HG03066 (cell line): Measurements from ENCODE around the gene TBC1D7.
"Not testable (repeated sequence)": the region's sequence is repeated elsewhere in the genome, so short reads cannot be mapped to it uniquely, and the experiment has no call there.

Experiments used
- ATAC-seq: cut with Tn5 transposase; IDR thresholded peaks from one replicate; pipeline ENCODE4 v1.9.1; 2021; ENCODE audit warnings: low read depth; ENCODE audit not compliant: unreplicated experiment

The TBC1D7 gene

GRCh38 chr6:13326031-13326586, 2.2 kb downstream of the TBC1D7 start:
- ATAC-seq = not testable (repeated sequence)

DNA sequence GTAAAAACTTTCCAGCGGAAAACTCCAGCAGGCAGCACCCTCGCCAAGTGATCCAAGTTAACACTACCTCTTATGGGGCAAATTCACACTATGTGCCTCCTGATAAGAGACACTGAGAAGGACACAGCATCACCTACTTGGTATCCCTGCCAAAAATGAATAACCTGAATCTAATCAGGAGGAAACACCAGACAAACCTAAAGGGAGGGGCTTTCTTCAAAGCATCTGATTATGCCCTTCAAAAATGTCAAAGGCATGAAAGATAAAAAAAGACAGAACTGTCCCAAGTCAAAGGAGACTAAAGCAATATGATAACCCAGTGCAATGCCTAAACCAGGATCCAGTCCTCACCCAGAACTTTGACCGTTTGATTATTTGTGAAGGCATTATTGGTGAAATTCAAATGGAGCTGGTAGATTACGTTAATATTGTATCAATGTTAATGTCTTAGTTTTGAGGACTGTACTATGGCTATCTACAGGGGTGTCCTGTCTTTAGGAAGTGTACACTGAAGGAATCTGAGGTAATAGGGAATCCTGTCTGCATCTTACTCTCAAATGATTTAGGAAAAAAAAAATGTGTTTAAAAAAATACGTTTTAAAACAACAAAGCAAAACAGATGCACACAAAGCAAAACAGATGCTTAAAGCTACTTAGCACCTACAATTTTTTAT, 8.3 kb downstream of the TBC1D7 start:
- ATAC-seq = no peak

DNA sequence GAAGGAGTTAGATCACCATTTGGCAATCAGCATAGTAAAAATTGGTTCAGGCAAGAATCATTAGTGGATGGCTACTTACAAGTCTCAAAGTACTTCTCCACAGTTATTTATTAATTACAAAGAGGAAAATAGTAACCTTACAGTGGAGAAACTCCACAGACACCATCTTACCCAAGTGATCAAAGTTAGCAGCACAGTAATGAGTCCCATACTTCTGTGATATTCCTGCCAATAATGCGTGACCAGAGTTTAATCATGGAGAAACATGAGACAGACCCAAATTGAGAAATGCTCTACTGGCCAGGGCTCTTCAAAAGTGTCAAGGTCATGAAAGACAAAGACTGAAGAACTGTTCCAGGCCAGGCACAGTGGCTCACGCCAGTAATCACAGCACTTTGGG, 9.5 kb downstream of the TBC1D7 start:
- no peak for ATAC-seq

DNA sequence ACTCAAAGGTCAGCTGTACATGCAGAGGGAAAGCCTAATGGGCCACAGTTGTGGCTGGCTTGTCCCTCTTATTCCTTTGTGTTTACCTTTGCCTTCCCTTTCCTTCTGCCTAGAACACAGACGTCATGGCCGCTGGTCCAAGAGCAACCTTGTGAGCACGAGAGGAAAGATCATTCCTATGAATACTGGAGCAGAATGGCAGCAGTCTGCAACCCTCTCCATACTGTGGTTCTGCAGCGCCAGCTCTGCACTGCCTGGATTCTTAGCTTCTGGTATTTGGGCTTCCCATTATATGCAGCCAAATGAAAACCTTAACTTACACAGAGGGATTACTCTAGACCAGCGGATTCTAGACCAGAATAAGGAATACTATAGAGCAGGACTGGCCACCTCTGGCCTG, 12.4 kb downstream of the TBC1D7 start:
- no peak for ATAC-seq

DNA sequence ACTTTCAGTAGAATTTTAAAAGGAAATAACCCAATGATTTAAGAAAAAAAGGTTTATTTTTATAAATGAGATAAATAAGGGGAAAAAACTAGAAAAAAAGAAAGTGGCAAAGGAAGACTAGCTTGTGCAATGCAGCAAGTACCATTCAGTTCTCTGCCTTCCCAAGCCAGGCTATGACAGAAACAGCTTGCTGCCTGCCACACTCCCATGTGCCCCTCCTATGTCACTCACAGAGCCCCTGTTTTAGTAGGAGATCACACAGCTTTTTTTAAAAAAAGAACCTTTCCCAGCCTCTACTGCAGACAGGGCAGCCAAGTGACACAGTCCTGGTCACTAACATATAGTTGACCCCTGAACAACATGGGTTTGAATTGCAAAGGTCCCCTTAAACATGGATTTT, 13.5 kb downstream of the TBC1D7 start:
- no peak for ATAC-seq

- ATAC-seq = no peak
Observed at GRCh38 chr6:13311155-13311554, 17.2 kb downstream of the TBC1D7 start.

DNA sequence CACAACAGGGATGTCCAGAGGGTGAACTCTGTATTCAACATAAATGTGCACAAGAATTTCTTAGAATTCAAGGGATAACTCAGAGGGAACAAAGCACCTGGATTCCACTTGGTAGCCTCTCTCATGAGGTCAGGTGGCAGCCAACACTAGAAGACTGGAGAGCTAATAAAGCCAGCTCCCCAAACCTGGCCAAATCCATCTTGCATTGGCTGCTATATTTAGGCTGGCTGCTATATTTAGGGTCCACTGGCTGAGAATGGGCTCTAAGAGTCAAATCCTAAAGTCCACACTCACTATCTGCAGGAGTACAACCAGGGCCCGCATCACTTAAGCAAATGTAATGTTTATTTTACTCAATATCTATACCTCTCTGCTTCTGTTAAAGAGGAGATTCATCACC, 20.0 kb downstream of the TBC1D7 start:
- no peak for ATAC-seq

DNA sequence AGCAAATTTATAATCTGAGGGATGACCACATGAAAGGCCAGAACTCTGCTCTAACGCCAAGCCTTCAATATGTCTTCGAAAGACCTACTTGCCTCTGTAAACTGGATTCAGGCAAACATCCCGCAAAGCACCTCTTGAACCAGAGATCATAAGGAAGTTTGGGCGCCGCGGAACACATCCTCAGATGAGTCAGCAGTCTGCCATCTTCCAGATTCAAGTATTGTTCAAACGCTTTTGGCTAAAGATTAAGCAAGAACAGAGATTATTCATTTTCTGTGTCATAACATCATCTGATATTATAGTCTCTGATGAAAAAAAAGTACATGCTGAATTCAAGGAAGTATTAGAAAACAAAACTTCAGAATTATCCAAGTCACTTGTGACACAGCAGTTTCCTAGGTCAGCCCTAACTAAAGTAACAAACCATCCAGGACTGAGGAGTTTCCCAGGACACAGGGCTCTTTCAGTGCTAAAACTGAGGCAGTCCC, 20.8 kb downstream of the TBC1D7 start:
- no peak for ATAC-seq

GRCh38 chr6:13305791-13306190, 22.5 kb downstream of the TBC1D7 start:
- ATAC-seq = no peak

- no peak for ATAC-seq
Observed at GRCh38 chr6:13305288-13305687, 23.0 kb downstream of the TBC1D7 start.

DNA sequence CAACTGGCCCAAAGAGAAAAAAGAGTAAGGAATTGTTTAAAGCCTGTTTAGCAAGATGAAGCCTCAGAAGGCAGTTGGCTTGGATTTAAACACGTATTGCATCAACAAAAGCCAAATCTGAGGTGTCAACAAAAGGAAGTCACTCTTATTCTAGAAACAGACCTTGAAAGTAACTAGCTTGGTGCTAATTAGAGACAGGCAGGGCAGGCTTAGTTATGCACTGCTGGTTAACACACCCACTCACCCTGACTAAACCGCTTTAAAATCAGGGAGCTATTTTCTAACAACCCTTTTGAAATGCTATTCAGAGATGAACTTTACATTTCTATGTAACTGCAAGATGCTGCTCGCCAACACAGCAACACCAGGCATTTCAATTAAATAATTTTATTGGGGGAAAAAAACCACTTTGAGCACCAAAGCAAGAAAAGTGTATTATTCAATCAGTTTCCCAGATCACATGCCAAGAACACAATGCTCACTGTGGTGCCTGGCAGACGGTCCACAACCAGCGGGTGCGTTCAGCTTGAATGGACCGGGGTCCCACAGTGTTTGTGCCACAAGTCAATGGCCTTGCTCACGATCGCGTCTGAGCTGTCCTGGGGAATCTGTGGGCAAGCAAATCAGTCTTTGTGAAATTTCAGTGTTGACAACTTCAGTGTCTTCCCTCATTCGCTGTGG, 23.6 kb downstream of the TBC1D7 start:
- peak; percentile 48 for ATAC-seq

DNA sequence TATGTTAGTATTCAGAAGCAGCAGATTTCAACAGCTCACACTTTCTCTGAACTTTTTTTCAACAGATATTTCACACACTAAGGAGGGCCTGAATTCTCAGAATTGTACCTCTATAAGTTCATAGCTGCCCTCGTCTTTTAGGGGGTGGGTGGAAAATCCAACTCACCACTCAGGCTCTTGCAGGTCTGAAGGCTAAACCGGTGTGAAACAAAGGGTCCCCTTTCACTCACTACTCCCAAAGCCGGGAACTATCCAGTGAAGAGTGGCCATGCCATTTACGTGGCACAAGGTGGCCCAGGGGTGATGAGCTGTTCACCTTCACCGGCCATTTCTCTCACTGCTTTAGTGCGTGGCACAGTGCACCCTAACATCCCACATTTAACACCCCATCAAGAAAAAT, 24.2 kb downstream of the TBC1D7 start:
- no peak for ATAC-seq

- peak; percentile 34 for ATAC-seq
Observed at GRCh38 chr6:13303668-13304017, 24.7 kb downstream of the TBC1D7 start.

GRCh38 chr6:13302751-13303667, 25.3 kb downstream of the TBC1D7 start:
- peak; percentile 52 for ATAC-seq

GRCh38 chr6:13302291-13302690, 26.0 kb downstream of the TBC1D7 start:
- no peak for ATAC-seq

DNA sequence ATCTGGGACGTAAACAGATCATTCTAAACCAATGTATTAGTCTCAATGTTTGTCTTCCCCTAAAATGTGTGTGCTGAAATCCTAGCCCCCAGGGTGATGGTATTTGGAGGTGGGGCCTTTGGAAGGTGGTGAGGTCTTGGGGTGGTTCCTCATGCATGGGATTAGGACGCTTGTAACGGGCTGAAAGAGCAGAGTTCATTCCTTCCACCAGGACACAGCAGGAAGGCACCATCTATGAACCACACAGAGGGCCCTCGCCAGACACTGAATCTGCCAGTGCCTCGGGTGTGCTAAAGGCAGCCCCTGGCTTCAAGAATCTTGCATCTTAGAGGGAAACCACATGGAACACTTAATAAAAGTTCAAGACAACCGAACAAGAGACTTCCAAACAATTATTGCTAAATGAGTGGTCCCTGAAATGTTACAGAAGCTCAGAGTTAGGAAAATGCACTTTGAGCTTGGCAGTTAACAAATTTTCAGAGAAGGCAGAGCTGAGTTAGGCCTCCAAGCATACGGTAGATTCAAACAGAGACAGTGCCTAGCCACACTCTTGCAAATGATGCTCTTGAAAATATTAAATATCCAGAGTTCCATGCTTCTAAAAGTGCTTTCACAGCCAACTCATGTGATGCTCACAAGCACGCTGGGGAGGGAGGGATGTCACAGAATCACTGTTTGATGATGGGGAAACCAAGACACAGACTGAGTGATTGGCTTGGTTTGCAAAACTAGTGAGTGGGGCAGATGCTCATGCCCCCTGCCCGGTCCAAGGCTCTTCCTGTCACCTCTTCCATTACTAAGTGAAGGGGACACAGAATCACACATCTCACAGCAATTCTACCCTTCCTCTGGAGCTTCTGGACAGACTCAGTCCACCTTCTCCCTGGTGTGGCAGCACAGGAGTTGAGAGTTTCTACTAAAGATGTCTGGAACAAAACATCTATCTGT, 27.4 kb downstream of the TBC1D7 start:
- ATAC-seq = no peak

- no peak for ATAC-seq
Observed at GRCh38 chr6:13299918-13300317, 28.4 kb downstream of the TBC1D7 start.

- ATAC-seq = no peak
Observed at GRCh38 chr6:13299403-13299821, 28.9 kb downstream of the TBC1D7 start.

GRCh38 chr6:13298446-13298845, 29.9 kb downstream of the TBC1D7 start:
- no peak for ATAC-seq

DNA sequence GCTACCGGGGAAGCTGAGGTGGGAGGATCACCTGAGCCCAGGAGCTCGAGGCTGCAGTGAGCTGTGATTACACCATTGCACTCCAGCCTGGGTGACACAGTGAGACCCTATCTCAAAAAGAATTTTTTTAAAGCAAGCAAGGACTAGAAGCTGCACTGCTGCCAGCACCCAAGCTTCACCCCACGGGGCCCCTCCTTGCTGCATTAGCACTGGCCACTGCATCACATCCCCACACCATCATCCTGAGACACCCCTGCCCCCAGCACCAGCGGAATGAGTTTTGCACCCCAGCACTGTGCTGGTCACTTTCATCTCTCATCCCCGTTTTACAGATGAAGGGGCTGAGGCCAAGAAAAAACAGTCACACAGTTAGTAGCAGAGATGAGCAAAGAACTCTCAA, 30.9 kb downstream of the TBC1D7 start:
- no peak for ATAC-seq
